ENCODE results near the gene TMED3. TPM values are rescaled to one million over a fixed set of nuclear protein-coding genes. Genes with fewer than 3 reads are reported as not detected.

Gene TMED3
- polyA plus RNA-seq, 2 of the 4 experiments (the other 2 are of a cell fraction) = 149 to 202 TPM

DNA sequence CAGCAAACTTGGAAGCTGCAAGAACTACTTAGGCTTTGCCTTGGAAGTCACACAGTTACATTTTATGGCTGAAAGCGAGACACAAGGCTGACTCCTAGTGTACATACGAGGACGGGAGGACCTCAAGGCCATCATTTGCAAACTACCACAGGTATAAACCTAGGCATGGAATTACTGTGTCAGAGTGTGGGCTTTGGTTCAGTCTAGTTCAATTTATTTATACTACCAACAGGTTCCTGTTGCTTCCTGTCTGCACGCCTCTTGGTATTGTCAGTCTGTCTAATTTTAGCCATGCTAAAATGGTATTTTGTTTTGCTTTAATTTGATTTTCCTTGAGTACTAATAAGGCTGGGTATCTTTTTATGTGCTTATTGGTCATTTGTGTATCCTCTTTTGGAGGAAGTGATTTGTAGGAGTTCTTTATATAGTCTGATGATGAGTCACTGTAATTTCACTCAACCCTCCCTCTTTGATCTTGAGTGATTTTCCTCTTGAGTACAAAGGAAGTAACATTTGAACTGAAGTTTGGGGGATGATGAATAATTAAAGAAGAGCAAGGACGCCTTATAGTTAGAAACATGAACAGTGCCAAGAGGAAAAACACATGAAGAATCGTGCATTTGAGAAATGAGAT is 20.2 kb upstream of the TMED3 start:
- Histone ChIP-seq H3K4me3 (no peak overlapping the region), H3K4me2 (no peak overlapping the region), H3K4me1 (no peaks in the 10 kb centered on the region), H3K9me3 (no peaks in the 10 kb centered on the region), H3K27ac (no peak overlapping the region)
- no peak for ATAC-seq
- TF ChIP-seq, protein P1, sequence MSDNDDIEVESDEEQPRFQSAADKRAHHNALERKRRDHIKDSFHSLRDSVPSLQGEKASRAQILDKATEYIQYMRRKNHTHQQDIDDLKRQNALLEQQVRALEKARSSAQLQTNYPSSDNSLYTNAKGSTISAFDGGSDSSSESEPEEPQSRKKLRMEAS (IDR thresholded peaks at IDR 0.05) = no peak
- POLR2A ChIA-PET = no interaction called here
- WGBS (ENCODE audit: missing lambda C conversion rate) = 22% methylated on average over 6 of the region's 6 CpGs
- DNase-seq (ENCODE audit: low read depth in 1 of 2, low spot score in 1 of 2) = no peak
- no peak for FAIRE-seq
- CTCF ChIA-PET = no interaction called here

DNA sequence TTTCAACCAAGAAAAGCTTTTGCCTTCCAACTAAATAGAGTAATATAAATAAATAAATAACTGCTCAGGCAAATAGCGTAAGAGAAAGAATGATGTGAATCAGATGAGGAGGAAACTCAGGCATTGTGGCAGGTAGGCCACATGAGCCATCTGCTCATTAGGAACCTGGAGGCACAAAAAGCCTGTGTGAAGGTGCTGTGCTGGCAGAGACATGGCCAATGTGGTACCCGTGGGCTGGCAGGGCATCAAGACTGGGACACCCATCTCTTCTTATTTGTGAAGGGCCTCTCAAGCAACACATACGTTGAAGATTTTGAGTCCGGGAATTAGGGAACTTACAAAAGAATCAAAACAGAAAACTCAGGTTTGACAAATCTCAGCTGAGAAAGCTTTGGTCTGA is 18.9 kb upstream of the TMED3 start:
- Histone ChIP-seq H3K9me3 (no peaks in the 10 kb centered on the region), H3K4me1 (no peaks in the 10 kb centered on the region), H3K27ac (no peak overlapping the region), H3K4me2 (no peak overlapping the region), H3K4me3 (no peak overlapping the region)
- POLR2A ChIA-PET = no interaction called here
- WGBS (ENCODE audit: missing lambda C conversion rate) = 35% methylated on average over 4 of the region's 4 CpGs
- FAIRE-seq (no peak), ATAC-seq (no peak), DNase-seq (ENCODE audit: low read depth in 1 of 2, low spot score in 1 of 2) (no peak)
- TF ChIP-seq, protein P2, sequence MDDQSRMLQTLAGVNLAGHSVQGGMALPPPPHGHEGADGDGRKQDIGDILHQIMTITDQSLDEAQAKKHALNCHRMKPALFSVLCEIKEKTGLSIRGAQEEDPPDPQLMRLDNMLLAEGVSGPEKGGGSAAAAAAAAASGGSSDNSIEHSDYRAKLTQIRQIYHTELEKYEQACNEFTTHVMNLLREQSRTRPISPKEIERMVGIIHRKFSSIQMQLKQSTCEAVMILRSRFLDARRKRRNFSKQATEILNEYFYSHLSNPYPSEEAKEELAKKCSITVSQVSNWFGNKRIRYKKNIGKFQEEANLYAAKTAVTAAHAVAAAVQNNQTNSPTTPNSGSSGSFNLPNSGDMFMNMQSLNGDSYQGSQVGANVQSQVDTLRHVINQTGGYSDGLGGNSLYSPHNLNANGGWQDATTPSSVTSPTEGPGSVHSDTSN (IDR thresholded peaks at IDR 0.05) = no peak
- TF ChIP-seq HEYL (CRISPR knock-in tag; IDR thresholded peaks at IDR 0.05) (no peak), EP300 (IDR thresholded peaks at IDR 0.05) (no peak), ZC3H11A (IDR thresholded peaks at IDR 0.05) (no peak), CBX8 (IDR thresholded peaks at IDR 0.05) (no peak), HDAC2 (IDR thresholded peaks at IDR 0.05) (no peak), FOSB (CRISPR knock-in tag; IDR thresholded peaks at IDR 0.05) (no peak), POLR2A (IDR thresholded peaks at IDR 0.05; ENCODE audit: low read length) (no peak), CHD4 (IDR thresholded peaks at IDR 0.05; ENCODE audit: borderline replicate concordance) (no peak), ZSCAN20 (CRISPR knock-in tag; IDR thresholded peaks at IDR 0.05) (no peak)
- TF ChIP-seq, protein P3, sequence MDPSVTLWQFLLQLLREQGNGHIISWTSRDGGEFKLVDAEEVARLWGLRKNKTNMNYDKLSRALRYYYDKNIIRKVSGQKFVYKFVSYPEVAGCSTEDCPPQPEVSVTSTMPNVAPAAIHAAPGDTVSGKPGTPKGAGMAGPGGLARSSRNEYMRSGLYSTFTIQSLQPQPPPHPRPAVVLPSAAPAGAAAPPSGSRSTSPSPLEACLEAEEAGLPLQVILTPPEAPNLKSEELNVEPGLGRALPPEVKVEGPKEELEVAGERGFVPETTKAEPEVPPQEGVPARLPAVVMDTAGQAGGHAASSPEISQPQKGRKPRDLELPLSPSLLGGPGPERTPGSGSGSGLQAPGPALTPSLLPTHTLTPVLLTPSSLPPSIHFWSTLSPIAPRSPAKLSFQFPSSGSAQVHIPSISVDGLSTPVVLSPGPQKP (IDR thresholded peaks at IDR 0.05; ENCODE audit: low read depth, low read length) = no peak
- TF ChIP-seq, protein P4, sequence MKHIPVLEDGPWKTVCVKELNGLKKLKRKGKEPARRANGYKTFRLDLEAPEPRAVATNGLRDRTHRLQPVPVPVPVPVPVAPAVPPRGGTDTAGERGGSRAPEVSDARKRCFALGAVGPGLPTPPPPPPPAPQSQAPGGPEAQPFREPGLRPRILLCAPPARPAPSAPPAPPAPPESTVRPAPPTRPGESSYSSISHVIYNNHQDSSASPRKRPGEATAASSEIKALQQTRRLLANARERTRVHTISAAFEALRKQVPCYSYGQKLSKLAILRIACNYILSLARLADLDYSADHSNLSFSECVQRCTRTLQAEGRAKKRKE (CRISPR knock-in tag; IDR thresholded peaks at IDR 0.05; ENCODE audit: low read depth) = no peak
- TF ChIP-seq, protein P5, sequence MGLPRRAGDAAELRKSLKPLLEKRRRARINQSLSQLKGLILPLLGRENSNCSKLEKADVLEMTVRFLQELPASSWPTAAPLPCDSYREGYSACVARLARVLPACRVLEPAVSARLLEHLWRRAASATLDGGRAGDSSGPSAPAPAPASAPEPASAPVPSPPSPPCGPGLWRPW (IDR thresholded peaks at IDR 0.05) = no peak
- TF ChIP-seq, protein P6, sequence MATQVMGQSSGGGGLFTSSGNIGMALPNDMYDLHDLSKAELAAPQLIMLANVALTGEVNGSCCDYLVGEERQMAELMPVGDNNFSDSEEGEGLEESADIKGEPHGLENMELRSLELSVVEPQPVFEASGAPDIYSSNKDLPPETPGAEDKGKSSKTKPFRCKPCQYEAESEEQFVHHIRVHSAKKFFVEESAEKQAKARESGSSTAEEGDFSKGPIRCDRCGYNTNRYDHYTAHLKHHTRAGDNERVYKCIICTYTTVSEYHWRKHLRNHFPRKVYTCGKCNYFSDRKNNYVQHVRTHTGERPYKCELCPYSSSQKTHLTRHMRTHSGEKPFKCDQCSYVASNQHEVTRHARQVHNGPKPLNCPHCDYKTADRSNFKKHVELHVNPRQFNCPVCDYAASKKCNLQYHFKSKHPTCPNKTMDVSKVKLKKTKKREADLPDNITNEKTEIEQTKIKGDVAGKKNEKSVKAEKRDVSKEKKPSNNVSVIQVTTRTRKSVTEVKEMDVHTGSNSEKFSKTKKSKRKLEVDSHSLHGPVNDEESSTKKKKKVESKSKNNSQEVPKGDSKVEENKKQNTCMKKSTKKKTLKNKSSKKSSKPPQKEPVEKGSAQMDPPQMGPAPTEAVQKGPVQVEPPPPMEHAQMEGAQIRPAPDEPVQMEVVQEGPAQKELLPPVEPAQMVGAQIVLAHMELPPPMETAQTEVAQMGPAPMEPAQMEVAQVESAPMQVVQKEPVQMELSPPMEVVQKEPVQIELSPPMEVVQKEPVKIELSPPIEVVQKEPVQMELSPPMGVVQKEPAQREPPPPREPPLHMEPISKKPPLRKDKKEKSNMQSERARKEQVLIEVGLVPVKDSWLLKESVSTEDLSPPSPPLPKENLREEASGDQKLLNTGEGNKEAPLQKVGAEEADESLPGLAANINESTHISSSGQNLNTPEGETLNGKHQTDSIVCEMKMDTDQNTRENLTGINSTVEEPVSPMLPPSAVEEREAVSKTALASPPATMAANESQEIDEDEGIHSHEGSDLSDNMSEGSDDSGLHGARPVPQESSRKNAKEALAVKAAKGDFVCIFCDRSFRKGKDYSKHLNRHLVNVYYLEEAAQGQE (IDR thresholded peaks at IDR 0.05) = no peak
- TF ChIP-seq, protein P1 (IDR thresholded peaks at IDR 0.05) = no peak
- CTCF ChIA-PET = no interaction called here

DNA sequence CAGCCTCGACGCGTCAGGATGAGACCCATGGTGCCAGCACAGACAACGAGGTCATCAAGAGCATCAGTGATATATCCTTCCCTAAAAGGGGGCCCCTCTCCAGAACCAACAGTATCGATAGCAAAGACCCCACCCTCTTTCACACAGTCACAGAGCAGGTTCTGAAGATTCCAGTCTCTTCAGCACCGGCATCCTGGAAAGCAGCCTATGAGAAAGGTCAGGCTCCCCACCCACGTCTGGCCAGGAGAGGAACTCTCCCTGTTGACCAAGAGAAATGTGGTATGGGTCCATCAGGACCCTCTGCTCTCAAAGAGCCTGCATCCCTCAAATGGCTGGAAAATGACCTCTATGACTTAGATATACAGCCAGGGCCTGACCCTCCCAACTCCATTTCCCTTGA is 16.8 kb upstream of the TMED3 start:
- ATAC-seq = no peak
- Histone ChIP-seq H3K4me2 (no peak overlapping the region), H3K9me3 (no peaks in the 10 kb centered on the region), H3K27ac (no peak overlapping the region), H3K4me3 (no peak overlapping the region), H3K4me1 (no peaks in the 10 kb centered on the region)
- 40% methylated on average over 6 of the region's 7 CpGs for WGBS (ENCODE audit: missing lambda C conversion rate)
- DNase-seq (ENCODE audit: low read depth in 1 of 2, low spot score in 1 of 2) = no peak
- CTCF ChIA-PET = no interaction called here
- TF ChIP-seq NPAS2 (CRISPR knock-in tag; IDR thresholded peaks at IDR 0.05; ENCODE audit: borderline replicate concordance) (no peak), FOXS1 (CRISPR knock-in tag; IDR thresholded peaks at IDR 0.05) (no peak), HEYL (CRISPR knock-in tag; IDR thresholded peaks at IDR 0.05) (no peak), TFCP2L1 (CRISPR knock-in tag; IDR thresholded peaks at IDR 0.05) (no peak), HOXA7 (CRISPR knock-in tag; IDR thresholded peaks at IDR 0.05) (no peak), ESRRA (IDR thresholded peaks at IDR 0.05; ENCODE audit: borderline replicate concordance, low read length) (no peak)
- TF ChIP-seq, protein P6 (IDR thresholded peaks at IDR 0.05) = peak; percentile 65
- POLR2A ChIA-PET = no interaction called here
- no peak for FAIRE-seq

Measured in A549 (cell line).